H1 (cell line): ENCODE results near the gene GRIK4. TPM values are rescaled to one million over a fixed set of nuclear protein-coding genes. Genes with fewer than 3 reads are reported as not detected.

ENCODE experiments used
- CTCF ChIA-PET: fragments of 300-600 bp; sonication (Branson Sonifier 250); formaldehyde crosslinking; loops from one replicate; lab custom pipeline; 2021; ENCODE audit not compliant: partially characterized antibody; lab: Charles Lee
- POLR2A ChIA-PET: fragments of 300-600 bp; sonication (Branson Sonifier 250); formaldehyde crosslinking; loops from one replicate; lab custom pipeline; 2021; ENCODE audit warnings: inconsistent platforms; ENCODE audit not compliant: partially characterized antibody; lab: Charles Lee
- DNase-seq, 2 experiments: peaks; one replicate each; pipeline versions ENCODE4 v3.0.0 to v3.0.0-alpha.2; 2010 to 2022; ENCODE audit warnings: low spot score in 2 of 2, low read depth in 1 of 2, mixed read lengths in 1 of 2
- FAIRE-seq: peaks from 2 replicates; lab custom pipeline; 2011; peaks lifted over from hg19 to GRCh38; lab: Jason Lieb, UNC
- H2AFZ ChIP-seq: 2 replicates; pipeline ENCODE4 v1.8.1; 2012; ENCODE audit warnings: low read length, inconsistent platforms
- H2AK5ac ChIP-seq: 2 replicates; pipeline ENCODE4 v1.6.1; 2013; ENCODE audit warnings: low read depth, low read length
- H2BK120ac ChIP-seq: replicated peaks from 2 replicates; pipeline ENCODE3; 2013; ENCODE audit warnings: low read depth, low read length, inconsistent platforms
- H2BK12ac ChIP-seq: 2 replicates; pipeline ENCODE4 v1.6.1; 2013; ENCODE audit warnings: low read depth, low read length
- H2BK15ac ChIP-seq: 2 replicates; pipeline ENCODE4 v1.6.1; 2013; ENCODE audit warnings: low read length
- H2BK20ac ChIP-seq: 2 replicates; pipeline ENCODE4 v1.6.1; 2013; ENCODE audit warnings: low read length
- H2BK5ac ChIP-seq: 2 replicates; pipeline ENCODE4 v1.6.1; 2013; ENCODE audit warnings: low read depth, low read length
- H3K14ac ChIP-seq: 2 replicates; pipeline ENCODE4 v1.6.1; 2013; ENCODE audit warnings: inconsistent platforms; ENCODE audit not compliant: insufficient read length
- H3K18ac ChIP-seq: 2 replicates; pipeline ENCODE4 v1.6.1; 2013; ENCODE audit warnings: low read length; ENCODE audit errors: extremely low read depth
- H3K23ac ChIP-seq: 2 replicates; pipeline ENCODE4 v1.6.1; 2013; ENCODE audit warnings: inconsistent platforms; ENCODE audit not compliant: insufficient read length
- H3K23me2 ChIP-seq: 2 replicates; pipeline ENCODE4 v1.6.1; 2013; ENCODE audit warnings: low read depth, low read length
- H3K27ac ChIP-seq: 2 replicates; pipeline ENCODE4 v1.6.1; 2011; ENCODE audit warnings: low read depth, low read length, inconsistent platforms
- H3K27me3 ChIP-seq, 4 experiments: replicated peaks in 1 of 4; 1 replicate in 1 of 4; 2 replicates in 3 of 4; pipeline versions ENCODE4 v1.6.1 to v1.8.1; 2011 to 2013; ENCODE audit warnings: low read length in 3 of 4, mild to moderate bottlenecking in 3 of 4, inconsistent platforms in 2 of 4, mixed read lengths in 2 of 4, moderate library complexity in 1 of 4; ENCODE audit not compliant: control insufficient read depth in 3 of 4, insufficient read depth in 3 of 4; ENCODE audit errors: extremely low read depth in 1 of 4
- H3K36me3 ChIP-seq, 4 experiments: 2 replicates each; pipeline versions ENCODE4 v1.6.1 to v1.8.1; 2011 to 2013; ENCODE audit warnings: mild to moderate bottlenecking in 4 of 4, low read length in 3 of 4, moderate library complexity in 2 of 4, control low read depth in 1 of 4, inconsistent platforms in 1 of 4; ENCODE audit not compliant: insufficient read depth in 4 of 4, control insufficient read depth in 2 of 4
- H3K4ac ChIP-seq: replicated peaks from 2 replicates; pipeline ENCODE3; 2013; ENCODE audit warnings: low read length, low read depth, mixed read lengths, inconsistent platforms; ENCODE audit not compliant: insufficient read length
- H3K4me1 ChIP-seq, 4 experiments: replicated peaks in 1 of 4; 1 replicate in 1 of 4; 2 replicates in 3 of 4; pipeline versions ENCODE4 v1.6.1 to v1.8.1; 2011 to 2013; ENCODE audit warnings: low read length in 3 of 4, inconsistent platforms in 2 of 4, mixed read lengths in 1 of 4; ENCODE audit not compliant: insufficient read depth in 4 of 4, control insufficient read depth in 3 of 4
- H3K4me2 ChIP-seq, 2 experiments: 2 replicates each; pipeline versions ENCODE4 v1.6.1 to v1.8.1; 2011 to 2013; ENCODE audit warnings: low read depth in 2 of 2, low read length in 2 of 2, control low read depth in 1 of 2, inconsistent platforms in 1 of 2, mild to moderate bottlenecking in 1 of 2; ENCODE audit not compliant: insufficient read depth in 1 of 2
- H3K4me3 ChIP-seq, 4 experiments: fragments of 200-600, 300-600 bp in 1 of 4; sonication (generic), shearing (Covaris generic), sonication (Bioruptor Twin) in 1 of 4; 2 replicates each; pipeline versions ENCODE4 v1.5.1 to v1.8.1; 2011 to 2016; ENCODE audit warnings: low read length in 4 of 4, low read depth in 3 of 4, control low read depth in 2 of 4, inconsistent platforms in 2 of 4, mild to moderate bottlenecking in 2 of 4, mixed read lengths in 1 of 4, moderate library complexity in 1 of 4; ENCODE audit not compliant: insufficient read depth in 2 of 4; ENCODE audit errors: extremely low read depth in 1 of 4
- H3K56ac ChIP-seq: replicated peaks from 2 replicates; pipeline ENCODE3; 2013; ENCODE audit warnings: low read depth, mild to moderate bottlenecking, mixed read lengths, low read length, inconsistent platforms; ENCODE audit not compliant: insufficient read length
- H3K79me1 ChIP-seq: 2 replicates; pipeline ENCODE4 v1.6.1; 2013; ENCODE audit warnings: low read depth, low read length, control low read depth
- H3K79me2 ChIP-seq, 2 experiments: 2 replicates each; pipeline versions ENCODE4 v1.6.1 to v1.8.1; 2012 to 2013; ENCODE audit warnings: low read length in 2 of 2, mild to moderate bottlenecking in 2 of 2, inconsistent platforms in 1 of 2; ENCODE audit not compliant: insufficient read depth in 2 of 2, control insufficient read depth in 1 of 2
- H3K9ac ChIP-seq, 4 experiments: replicated peaks in 1 of 4; 1 replicate in 1 of 4; 2 replicates in 3 of 4; pipeline versions ENCODE4 v1.6.1 to v1.8.1; 2011 to 2013; ENCODE audit warnings: low read depth in 3 of 4, low read length in 3 of 4, control low read depth in 2 of 4, mild to moderate bottlenecking in 2 of 4, moderate library complexity in 2 of 4, inconsistent platforms in 1 of 4; ENCODE audit errors: extremely low read depth in 1 of 4
- H3K9me3 ChIP-seq, 2 experiments: 2 replicates each; pipeline versions ENCODE4 v1.6.1 to v1.8.1; 2012 to 2013; ENCODE audit warnings: mild to moderate bottlenecking in 2 of 2, moderate library complexity in 2 of 2, control low read depth in 1 of 2, inconsistent platforms in 1 of 2, low read depth in 1 of 2, low read length in 1 of 2, mixed read lengths in 1 of 2; ENCODE audit not compliant: insufficient read depth in 2 of 2
- H4K20me1 ChIP-seq, 2 experiments: replicated peaks in 1 of 2; 2 replicates each; pipeline versions ENCODE3 to v1.8.1; 2011 to 2013; ENCODE audit warnings: inconsistent platforms in 2 of 2, low read length in 2 of 2, mild to moderate bottlenecking in 1 of 2; ENCODE audit not compliant: insufficient read depth in 2 of 2, control insufficient read depth in 1 of 2
- H4K5ac ChIP-seq: 2 replicates; pipeline ENCODE4 v1.6.1; 2013; ENCODE audit warnings: low read length, low read depth, mixed read lengths, inconsistent platforms; ENCODE audit not compliant: insufficient read length
- H4K8ac ChIP-seq: 2 replicates; pipeline ENCODE4 v1.8.0; 2013; ENCODE audit warnings: mild to moderate bottlenecking, moderate library complexity, low read length, inconsistent platforms; ENCODE audit not compliant: insufficient read depth; ENCODE audit errors: extremely low read depth
- H4K91ac ChIP-seq: replicated peaks from 2 replicates; pipeline ENCODE3; 2013; ENCODE audit warnings: low read length, mixed read lengths, inconsistent platforms; ENCODE audit not compliant: insufficient read length
- CBX5 ChIP-seq: fragments of 300-800, 300-1000 bp; sonication (generic); IDR thresholded peaks from 2 replicates; pipeline ENCODE4 v1.7.1; 2016; ENCODE audit warnings: antibody characterized with exemption, low read length, low read depth
- KDM5A ChIP-seq: fragments of 200-600 bp; IDR thresholded peaks from 2 replicates; pipeline ENCODE4 v1.7.1; 2012; ENCODE audit warnings: mild to moderate bottlenecking, low read length, inconsistent platforms, mixed read lengths
- MAFK ChIP-seq: IDR thresholded peaks from 2 replicates; pipeline ENCODE4 v1.6.1; 2012; ENCODE audit warnings: low read depth, mild to moderate bottlenecking, improper control_type of control experiment, low read length
- POU5F1 ChIP-seq: IDR thresholded peaks from 2 replicates; pipeline ENCODE4 v1.6.1; 2011; ENCODE audit warnings: low read depth, mild to moderate bottlenecking, low read length, moderate library complexity
- RAD21 ChIP-seq, 2 experiments: IDR thresholded peaks in 1 of 2; conservative IDR thresholded peaks in 1 of 2; 2 replicates each; pipeline ENCODE4 v1.6.1; 2011; ENCODE audit warnings: low read depth in 2 of 2, low read length in 2 of 2, improper control_type of control experiment in 1 of 2, inconsistent platforms in 1 of 2, mild to moderate bottlenecking in 1 of 2, moderate library complexity in 1 of 2
- RFX5 ChIP-seq: IDR thresholded peaks from 2 replicates; pipeline ENCODE4 v1.6.1; 2011; ENCODE audit warnings: low read depth, low read length, improper control_type of control experiment, borderline replicate concordance
- RNF2 ChIP-seq: fragments of 200-900, 300-1000 bp; sonication (generic); IDR thresholded peaks from 2 replicates; pipeline ENCODE4 v1.7.1; 2016; ENCODE audit warnings: borderline replicate concordance, low read depth, mild to moderate bottlenecking, antibody characterized with exemption, low read length; ENCODE audit not compliant: poor library complexity, severe bottlenecking; ENCODE audit errors: missing control alignments
- SIN3A ChIP-seq, 2 experiments: IDR thresholded peaks in 1 of 2; conservative IDR thresholded peaks in 1 of 2; 2 replicates each; pipeline ENCODE4 v1.6.1; 2011 to 2012; ENCODE audit warnings: low read length in 2 of 2, improper control_type of control experiment in 1 of 2, low read depth in 1 of 2, mild to moderate bottlenecking in 1 of 2
- TEAD4 ChIP-seq: IDR thresholded peaks from 2 replicates; pipeline ENCODE4 v1.6.1; 2012; ENCODE audit warnings: low read depth, low read length, inconsistent platforms, mixed read lengths
- USF2 ChIP-seq: IDR thresholded peaks from 2 replicates; pipeline ENCODE4 v1.6.1; 2011; ENCODE audit warnings: low read length, improper control_type of control experiment
- YY1 ChIP-seq: IDR thresholded peaks from 2 replicates; pipeline ENCODE4 v1.6.1; 2011; ENCODE audit warnings: low read depth, mild to moderate bottlenecking, low read length
- WGBS, 2 experiments: shearing (Covaris generic) in 1 of 2; methylation state at CpG; one replicate each; pipeline versions ENCODE4 v1.1.6 to v1.1.7; 2013 to 2015; ENCODE audit warnings: low lambda C conversion rate in 2 of 2, mixed read lengths in 2 of 2, inconsistent platforms in 1 of 2, low coverage in 1 of 2, missing lambda C conversion rate in 1 of 2; ENCODE audit not compliant: insufficient replicate concordance in 2 of 2, insufficient coverage in 1 of 2, insufficient read length in 1 of 2; ENCODE audit errors: extremely low coverage in 1 of 2, missing lambda C conversion rate in 1 of 2; 5-methylcytosine and 5-hydroxymethylcytosine counted together
- polyA plus RNA-seq, 7 experiments: library from polyadenylated mRNA; depleted of rRNA in 3 of 7; stranded (reverse) in 5 of 7; unstranded in 2 of 7; fragments of >200 nt in 5 of 7; fragments of 200-250 nt in 2 of 7; gene quantifications; 1 replicate in 5 of 7; 2 replicates in 1 of 7; 4 replicates in 1 of 7; pipeline versions ENCODE4 v1.2.1 to v1.2.3, GENCODE V29; 2011 to 2013; ENCODE audit warnings: missing spikeins in 2 of 7, mixed read lengths in 2 of 7
- total RNA-seq: library from RNA; stranded (reverse); fragmentation: NEBNext Ultra II Directional; extraction: Animal tissue kit (Norgen Biotek cat#: 25700); gene quantifications from 2 replicates; pipeline ENCODE4 v1.2.1, GENCODE V29; 2021

GRIK4 gene
- total and polyA plus RNA-seq, 2 of the 8 experiments (the other 6 are each of a cell fraction or from before 2014, with no cell fraction given) = 1.2 to 2.9 TPM

- FAIRE-seq = no peak
- CTCF ChIA-PET = interaction anchor here (1.0 to 2.6 kb wide), 7 partner anchors 10 to 355 kb away, joined by 3 to 7 read pairs (median 4); no protein-coding TSS in a partner anchor
- H3K9me3 ChIP-seq = no peaks in the 10 kb centered on the region
- no peak for TF ChIP-seq KDM5A
- TF ChIP-seq CBX5 = no peak
- no peak for TF ChIP-seq RNF2
- no peak for TF ChIP-seq SIN3A (conservative IDR thresholded peaks at IDR 0.05 in 1 of 2, IDR thresholded peaks at IDR 0.05 in 1 of 2; ENCODE audit: low read depth in 1 of 2, low read length in 2 of 2)
- TF ChIP-seq USF2 = no peak
- TF ChIP-seq RAD21 (IDR thresholded peaks at IDR 0.05 in 1 of 2, conservative IDR thresholded peaks at IDR 0.05 in 1 of 2; ENCODE audit: low read depth in 2 of 2, low read length in 2 of 2) = no peak
- no peak for TF ChIP-seq MAFK
- no peak for TF ChIP-seq YY1
- TF ChIP-seq POU5F1 = no peak
- TF ChIP-seq RFX5 = no peak
- TF ChIP-seq TEAD4 = no peak
These were observed 62.3 kb downstream of the GRIK4 start for GRCh38 chr11:120573756-120574354.

More at GRCh38 chr11:120573756-120574354, 62.3 kb downstream of the GRIK4 start:
- H4K5ac ChIP-seq = no peak overlapping the region
- H2BK12ac ChIP-seq = no peak overlapping the region
- 0 out of 2 replicates have a peak, but pooled peaks cover 2% of the 10 kb centered on the region for H3K23me2 ChIP-seq
- no peak overlapping the region for H3K14ac ChIP-seq
- no peaks in the 10 kb centered on the region for H3K36me3 ChIP-seq
- H2AK5ac ChIP-seq = no peak overlapping the region
- POLR2A ChIA-PET = no interaction called here
- H4K20me1 ChIP-seq = no peaks in the 10 kb centered on the region
- H3K18ac ChIP-seq = no peak overlapping the region
- no peak overlapping the region for H2BK5ac ChIP-seq
- H3K9ac ChIP-seq = no peak overlapping the region
- H4K8ac ChIP-seq = no peak overlapping the region
- no peak overlapping the region for H3K23ac ChIP-seq
- H3K27me3 ChIP-seq = no peaks in the 10 kb centered on the region; a peak in 2 of 7 replicates
- H4K91ac ChIP-seq = no peak overlapping the region
- no peak overlapping the region for H3K56ac ChIP-seq
- no peak overlapping the region for H2BK120ac ChIP-seq
- no peak overlapping the region for H2BK20ac ChIP-seq
- no peaks in the 10 kb centered on the region for H3K79me2 ChIP-seq
- WGBS, 2 experiments = 90% methylated on average over 10 of the region's 10 CpGs; no CpG with 5 or more reads in 1 of the 2 experiments
- DNase-seq = no peak
- no peaks in the 10 kb centered on the region for H3K79me1 ChIP-seq
- no peak overlapping the region for H3K4ac ChIP-seq
- no peak overlapping the region for H3K4me3 ChIP-seq
- H3K4me1 ChIP-seq = peaks cover 0 to 11% (median 3%) of the 10 kb centered on the region in 4 experiments
- H3K4me2 ChIP-seq = no peak overlapping the region
- no peak overlapping the region for H2BK15ac ChIP-seq
- H2AFZ ChIP-seq = no peak overlapping the region
- H3K27ac ChIP-seq = no peak overlapping the region
